ENCODE data around the gene NUDT14. TPM values are rescaled to one million over a fixed set of nuclear protein-coding genes. Genes with fewer than 3 reads are reported as not detected.

NUDT14 gene
- total and polyA plus RNA-seq, 2 of the 8 experiments (the other 6 are each of a cell fraction or from before 2014, with no cell fraction given) = 25.5 to 33.3 TPM

DNA sequence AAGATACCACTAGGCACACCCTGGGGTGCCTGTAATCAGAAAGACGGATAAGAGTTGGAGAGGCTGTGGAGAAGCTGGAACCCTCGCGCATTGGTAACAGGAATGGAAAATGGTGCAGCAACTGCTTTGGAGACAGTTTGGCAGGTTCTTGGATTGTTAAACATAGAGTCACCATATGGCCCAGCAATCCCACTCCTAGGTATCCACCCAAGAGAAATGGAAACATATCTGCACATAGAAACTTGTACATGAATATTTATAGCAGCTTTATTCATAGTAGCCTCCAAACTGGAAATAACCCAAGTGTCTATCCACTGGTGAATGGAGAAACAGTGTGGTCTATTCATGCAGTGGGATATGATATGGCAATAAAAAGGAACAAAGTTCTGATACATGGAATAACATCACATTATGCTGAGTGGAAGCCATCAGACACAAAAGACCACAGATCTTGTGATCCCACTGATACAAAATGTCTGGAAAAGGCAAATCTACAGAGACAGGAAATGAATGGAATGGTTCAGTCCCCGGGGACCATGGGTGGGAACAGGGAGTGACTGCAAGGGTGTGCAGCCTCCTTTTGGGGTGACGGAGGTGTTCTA, 57.9 kb downstream of the NUDT14 start:
- Histone ChIP-seq H4K20me1 (replicated peaks in 1 of 2; ENCODE audit: control insufficient read depth in 1 of 2, insufficient read depth in 2 of 2, low read length in 2 of 2) (no peaks in the 10 kb centered on the region), H3K9ac (replicated peaks in 1 of 4; ENCODE audit: extremely low read depth in 1 of 4, low read depth in 3 of 4, low read length in 3 of 4) (no peak overlapping the region), H2BK15ac (ENCODE audit: low read length) (no peak overlapping the region), H3K4ac (replicated peaks; ENCODE audit: insufficient read length, low read depth, low read length) (no peak overlapping the region), H3K4me3 (ENCODE audit: extremely low read depth in 1 of 4, insufficient read depth in 2 of 4, low read depth in 3 of 4, low read length in 4 of 4) (no peak overlapping the region), H4K91ac (replicated peaks; ENCODE audit: insufficient read length, low read length) (no peak overlapping the region), H3K9me3 (ENCODE audit: insufficient read depth in 2 of 2, low read depth in 1 of 2, low read length in 1 of 2) (peaks cover 14 to 17% of the 10 kb centered on the region in 2 experiments), H3K4me2 (ENCODE audit: insufficient read depth in 1 of 2, low read depth in 2 of 2, low read length in 2 of 2) (no peak overlapping the region), H3K27me3 (replicated peaks in 1 of 4; ENCODE audit: control insufficient read depth in 3 of 4, extremely low read depth in 1 of 4, insufficient read depth in 3 of 4, low read length in 3 of 4) (peaks cover 0 to 2% (median 0%) of the 10 kb centered on the region in 4 experiments; a peak in 1 of 7 replicates), H2BK120ac (replicated peaks; ENCODE audit: low read depth, low read length) (no peak overlapping the region), H3K79me1 (ENCODE audit: low read depth, low read length) (no peaks in the 10 kb centered on the region), H3K23ac (ENCODE audit: insufficient read length) (no peak overlapping the region), H3K56ac (replicated peaks; ENCODE audit: insufficient read length, low read depth, low read length) (no peak overlapping the region), H2BK5ac (ENCODE audit: low read depth, low read length) (no peak overlapping the region), H3K4me1 (replicated peaks in 1 of 4; ENCODE audit: control insufficient read depth in 3 of 4, insufficient read depth in 4 of 4, low read length in 3 of 4) (no peaks in the 10 kb centered on the region), H4K5ac (ENCODE audit: insufficient read length, low read depth, low read length) (no peak overlapping the region), H3K18ac (ENCODE audit: extremely low read depth, low read length) (no peak overlapping the region), H3K14ac (ENCODE audit: insufficient read length) (no peak overlapping the region), H3K79me2 (ENCODE audit: control insufficient read depth in 1 of 2, insufficient read depth in 2 of 2, low read length in 2 of 2) (no peaks in the 10 kb centered on the region), H2AK5ac (ENCODE audit: low read depth, low read length) (no peak overlapping the region), H3K27ac (ENCODE audit: low read depth, low read length) (no peak overlapping the region), H2AFZ (ENCODE audit: low read length) (no peak overlapping the region), H2BK12ac (ENCODE audit: low read depth, low read length) (no peak overlapping the region), H3K23me2 (ENCODE audit: low read depth, low read length) (no peaks in the 10 kb centered on the region), H2BK20ac (ENCODE audit: low read length) (no peak overlapping the region), H4K8ac (ENCODE audit: extremely low read depth, insufficient read depth, low read length) (no peak overlapping the region), H3K36me3 (ENCODE audit: control insufficient read depth in 2 of 4, insufficient read depth in 4 of 4, low read length in 3 of 4) (no peaks in the 10 kb centered on the region)
- ChIA-PET CTCF (ENCODE audit: partially characterized antibody) (interaction anchor here (0.8 to 1.4 kb wide), 3 partner anchors 14 to 21 kb away, joined by 3 to 4 read pairs (median 3); no protein-coding TSS in a partner anchor), POLR2A (ENCODE audit: partially characterized antibody) (no interaction called here)
- DNase-seq (ENCODE audit: low read depth in 1 of 2, low spot score in 2 of 2) (no peak), FAIRE-seq (no peak)
- 93% methylated on average over 5 of the region's 5 CpGs; no CpG with 5 or more reads in 1 of the 2 experiments for WGBS, 2 experiments (ENCODE audit: extremely low coverage in 1 of 2, insufficient coverage in 1 of 2, insufficient read length in 1 of 2, insufficient replicate concordance in 2 of 2, low coverage in 1 of 2, low lambda C conversion rate in 2 of 2, missing lambda C conversion rate in 1 of 2)
- TF ChIP-seq KDM1A (IDR thresholded peaks at IDR 0.05; ENCODE audit: borderline replicate concordance, low read length) (no peak), CBX8 (IDR thresholded peaks at IDR 0.05; ENCODE audit: borderline replicate concordance, low read depth, low read length) (no peak), CTBP2 (IDR thresholded peaks at IDR 0.05; ENCODE audit: borderline replicate concordance, insufficient read depth, insufficient read length, low read length) (no peak), RNF2 (IDR thresholded peaks at IDR 0.05; ENCODE audit: borderline replicate concordance, low read depth, low read length, missing control alignments, poor library complexity, severe bottlenecking) (no peak), MAFK (IDR thresholded peaks at IDR 0.05; ENCODE audit: low read depth, low read length) (no peak), SRF (IDR thresholded peaks at IDR 0.05; ENCODE audit: low read depth, low read length) (no peak), RXRA (IDR thresholded peaks at IDR 0.05; ENCODE audit: insufficient read depth, low read depth, low read length) (no peak), JUN (IDR thresholded peaks at IDR 0.05; ENCODE audit: low read depth, low read length) (no peak), HDAC2 (IDR thresholded peaks at IDR 0.05; ENCODE audit: borderline replicate concordance in 1 of 2, low read depth in 2 of 2, low read length in 2 of 2) (no peak), GTF2F1 (IDR thresholded peaks at IDR 0.05; ENCODE audit: borderline replicate concordance, low read depth, low read length) (no peak), SIX5 (IDR thresholded peaks at IDR 0.05; ENCODE audit: low read depth, low read length) (no peak), HDAC6 (IDR thresholded peaks at IDR 0.05; ENCODE audit: low read depth, low read length) (no peak), TEAD4 (IDR thresholded peaks at IDR 0.05; ENCODE audit: low read depth, low read length) (no peak)
